RWPE1 (cell line): ENCODE results near the gene RPP25.

Experiments used
- CTCF ChIA-PET: fragments of 350-600 bp; sonication (Branson Sonifier 250); formaldehyde crosslinking; extraction: SDS; loops from one replicate; lab custom pipeline; 2021; lab: Yijun Ruan, JAX
- POLR2A ChIA-PET: fragments of 400-600 bp; formaldehyde crosslinking; extraction: SDS; loops from one replicate; lab custom pipeline; 2020; ENCODE audit warnings: antibody characterized with exemption; ENCODE audit not compliant: low non-redundant PET; lab: Yijun Ruan, JAX
- DNase-seq: peaks from one replicate; pipeline ENCODE4 v3.0.0; 2012; ENCODE audit warnings: low spot score
- H3K27ac ChIP-seq: fragments of 450-650 bp; 2 replicates; pipeline ENCODE4 v1.5.1; 2017
- TF ChIP-seq, protein P1 (sequence below): fragments of 450-650 bp; conservative IDR thresholded peaks from 2 replicates; pipeline ENCODE4 v1.5.1; 2017; ENCODE audit warnings: low read depth, mild to moderate bottlenecking

RPP25 gene

DNA sequence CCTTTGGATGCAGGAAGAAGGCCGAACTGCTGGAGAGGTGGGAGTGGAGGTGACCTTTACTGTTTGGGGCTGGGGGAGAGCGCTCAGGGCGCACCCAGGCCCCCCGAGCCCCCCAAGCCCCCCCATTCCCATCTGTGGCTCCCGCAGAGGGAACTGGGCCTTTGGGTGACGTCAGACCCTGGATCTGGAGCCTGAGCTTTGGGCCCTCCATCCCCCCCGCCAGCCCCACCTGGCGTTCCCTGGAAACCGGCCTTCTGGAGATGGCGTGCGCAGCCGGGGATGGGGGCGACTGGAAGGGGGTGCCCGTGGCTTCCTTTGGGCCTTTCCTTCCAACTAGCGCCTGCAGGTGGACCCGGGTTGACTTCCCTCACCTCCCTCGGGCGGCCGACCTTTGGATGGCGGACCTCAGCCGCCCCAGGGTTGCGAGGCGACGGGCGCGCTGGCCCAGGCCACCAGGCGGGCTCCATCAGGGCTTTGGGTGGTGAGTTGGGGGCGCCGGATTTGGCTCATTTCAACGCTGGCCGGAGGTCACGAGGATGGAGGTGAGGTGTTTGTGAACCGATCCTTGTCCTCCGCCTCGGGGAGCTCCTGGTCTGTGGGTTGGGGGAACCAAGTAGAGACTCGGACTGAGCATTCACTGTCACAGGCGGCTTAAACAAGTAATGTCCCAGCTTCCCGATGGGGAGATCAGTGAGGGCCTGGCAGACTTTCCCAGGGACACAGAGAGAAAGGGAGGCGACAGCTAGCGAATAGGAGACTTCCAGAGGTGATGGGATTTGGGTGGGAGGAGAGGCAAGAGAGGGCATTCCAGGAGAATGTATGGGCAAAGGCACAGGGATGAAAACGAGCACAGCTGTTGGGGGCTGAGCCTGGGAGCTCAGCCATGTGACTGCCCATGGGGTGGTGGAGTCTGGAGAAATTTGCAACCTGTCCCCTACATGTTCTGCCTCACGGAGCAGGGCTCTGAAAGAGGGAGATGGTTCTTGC, 39.5 kb upstream of the RPP25 start:
- TF ChIP-seq, protein P1, sequence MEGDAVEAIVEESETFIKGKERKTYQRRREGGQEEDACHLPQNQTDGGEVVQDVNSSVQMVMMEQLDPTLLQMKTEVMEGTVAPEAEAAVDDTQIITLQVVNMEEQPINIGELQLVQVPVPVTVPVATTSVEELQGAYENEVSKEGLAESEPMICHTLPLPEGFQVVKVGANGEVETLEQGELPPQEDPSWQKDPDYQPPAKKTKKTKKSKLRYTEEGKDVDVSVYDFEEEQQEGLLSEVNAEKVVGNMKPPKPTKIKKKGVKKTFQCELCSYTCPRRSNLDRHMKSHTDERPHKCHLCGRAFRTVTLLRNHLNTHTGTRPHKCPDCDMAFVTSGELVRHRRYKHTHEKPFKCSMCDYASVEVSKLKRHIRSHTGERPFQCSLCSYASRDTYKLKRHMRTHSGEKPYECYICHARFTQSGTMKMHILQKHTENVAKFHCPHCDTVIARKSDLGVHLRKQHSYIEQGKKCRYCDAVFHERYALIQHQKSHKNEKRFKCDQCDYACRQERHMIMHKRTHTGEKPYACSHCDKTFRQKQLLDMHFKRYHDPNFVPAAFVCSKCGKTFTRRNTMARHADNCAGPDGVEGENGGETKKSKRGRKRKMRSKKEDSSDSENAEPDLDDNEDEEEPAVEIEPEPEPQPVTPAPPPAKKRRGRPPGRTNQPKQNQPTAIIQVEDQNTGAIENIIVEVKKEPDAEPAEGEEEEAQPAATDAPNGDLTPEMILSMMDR, result no peak
- CTCF ChIA-PET, result interaction anchor here (0.7 to 1.5 kb wide), 4 partner anchors 19 to 208 kb away, joined by 3 to 5 read pairs (median 3); no protein-coding TSS in a partner anchor
- DNase-seq, result no peak
- no peak overlapping the region for H3K27ac ChIP-seq
- POLR2A ChIA-PET, result interaction anchor here (0.6 kb wide), 1 partner anchor 35 kb away, joined by 3 read pairs; no protein-coding TSS in a partner anchor

GRCh38 chr15:74995182-74995778, 38.7 kb upstream of the RPP25 start, which contains the start of gene SCAMP5:
Gene SCAMP5, plus strand, starts transcription at chr15:74995563. Its CDS starts 16,277 bp downstream, at chr15:75011840.
- POLR2A ChIA-PET, result interaction anchor here (0.7 kb wide), 1 partner anchor 152 kb away, joined by 3 read pairs; the partner anchor contains the start of gene ULK3
- TF ChIP-seq, protein P1, result no peak
- peak; percentile 98 for DNase-seq
- CTCF ChIA-PET, result interaction anchor here (0.5 to 1.5 kb wide), 5 partner anchors 20 to 1295 kb away, joined by 3 to 5 read pairs (median 3); no protein-coding TSS in a partner anchor
- H3K27ac ChIP-seq, result no peak within 1 kb of the TSS

DNA sequence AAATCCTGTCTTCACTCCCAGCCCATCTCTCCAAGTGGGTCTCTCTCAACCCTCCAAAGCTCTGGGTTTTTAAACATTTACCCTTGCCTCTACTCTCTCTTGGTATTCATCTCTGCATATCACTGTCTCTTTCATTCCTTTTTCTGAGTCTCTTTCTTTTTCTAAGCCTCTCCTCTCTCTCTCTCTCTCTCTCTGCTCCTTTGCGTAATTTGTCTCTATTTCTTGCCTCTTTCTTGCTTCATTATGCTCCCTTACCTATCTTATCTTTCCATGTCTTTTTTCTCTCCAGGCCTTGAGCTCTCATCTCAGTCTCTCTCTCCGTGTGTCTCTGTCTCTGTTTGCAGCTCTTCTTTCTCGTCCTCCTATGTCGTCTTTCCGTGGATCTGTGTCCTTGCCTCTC, 38.1 kb upstream of the RPP25 start:
- TF ChIP-seq, protein P1, result no peak
- POLR2A ChIA-PET, result no interaction called here
- no peak overlapping the region for H3K27ac ChIP-seq
- CTCF ChIA-PET, result interaction anchor here (0.6 to 1.1 kb wide), 2 partner anchors 14 to 44 kb away, joined by 3 read pairs; no protein-coding TSS in a partner anchor
- DNase-seq, result no peak

DNA sequence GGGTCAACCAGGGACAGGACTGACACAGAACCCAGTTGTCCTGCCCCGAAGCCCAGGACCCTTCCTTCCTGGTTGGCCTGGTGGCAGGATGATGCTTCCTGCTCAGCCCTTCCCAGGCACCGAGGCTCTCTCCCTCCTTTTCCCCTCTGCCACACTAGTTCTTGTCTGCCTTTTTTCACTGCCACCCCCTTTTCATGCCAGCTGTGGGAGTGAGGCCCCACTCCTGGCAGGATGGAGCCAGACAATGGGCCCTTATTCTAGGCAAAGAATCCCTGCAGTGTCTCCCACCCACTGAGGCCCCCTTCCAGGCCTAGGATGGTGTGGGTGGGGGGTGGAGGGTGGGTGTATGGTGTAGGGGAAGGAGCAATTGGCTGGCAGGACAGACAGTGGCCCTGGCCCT, 37.7 kb upstream of the RPP25 start:
- TF ChIP-seq, protein P1, result no peak
- H3K27ac ChIP-seq, result no peak overlapping the region
- ChIA-PET POLR2A (no interaction called here), CTCF (interaction anchor here (0.6 kb wide), 1 partner anchor 13 kb away, joined by 3 read pairs; no protein-coding TSS in a partner anchor)
- no peak for DNase-seq

DNA sequence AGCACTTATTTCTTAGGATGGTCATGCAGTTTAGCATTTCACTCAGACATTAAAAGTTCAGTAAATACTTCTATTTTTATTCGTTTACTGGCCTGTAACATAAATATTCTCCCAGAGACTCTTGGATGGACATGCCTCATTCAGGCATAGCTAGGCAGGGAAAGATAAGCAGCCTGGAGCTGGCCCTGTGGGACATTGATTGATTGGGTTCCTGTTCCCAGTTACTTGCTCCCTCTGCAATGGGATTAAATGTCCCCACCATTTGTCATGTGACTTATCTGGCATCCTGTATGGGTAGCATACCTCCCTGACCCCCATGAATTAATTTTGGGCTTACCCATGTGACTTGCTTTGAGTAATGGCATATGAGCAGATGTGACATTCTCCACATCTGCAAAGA, 36.0 kb upstream of the RPP25 start:
- POLR2A ChIA-PET, result no interaction called here
- TF ChIP-seq, protein P1, result no peak
- CTCF ChIA-PET, result interaction anchor here (0.6 kb wide), 1 partner anchor 17 kb away, joined by 3 read pairs; no protein-coding TSS in a partner anchor
- no peak overlapping the region for H3K27ac ChIP-seq
- DNase-seq, result no peak

DNA sequence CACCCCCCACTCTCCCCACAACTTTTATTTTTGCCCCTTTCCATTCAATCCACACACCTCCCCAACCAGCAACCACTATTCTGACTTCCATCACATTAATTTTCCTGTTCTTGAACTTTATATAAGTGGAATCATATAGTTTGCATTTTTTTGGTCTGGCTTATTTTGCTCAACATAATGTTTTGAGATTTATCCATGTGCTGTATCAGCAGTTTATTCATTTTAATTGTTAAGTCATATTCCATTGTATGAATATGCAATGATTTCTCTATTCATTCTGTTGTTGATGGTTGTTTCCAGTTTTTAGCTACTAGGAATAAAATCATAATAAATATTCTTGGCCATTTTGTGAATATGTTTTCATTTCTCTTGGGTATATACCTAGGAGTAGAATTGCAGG, 33.0 kb upstream of the RPP25 start:
- no peak for DNase-seq
- TF ChIP-seq, protein P1, result no peak
- no peak overlapping the region for H3K27ac ChIP-seq
- ChIA-PET CTCF (interaction anchor here (0.6 to 1.3 kb wide), 2 partner anchors 39 to 212 kb away, joined by 3 to 5 read pairs; no protein-coding TSS in a partner anchor), POLR2A (no interaction called here)
